GM18511 (cell line): ENCODE data around the gene FRMD4A.

Source experiments
- ATAC-seq: cut with Tn5 transposase; IDR thresholded peaks from one replicate; pipeline ENCODE4 v1.9.1; 2021; ENCODE audit warnings: mild to moderate bottlenecking, moderate library complexity; ENCODE audit not compliant: unreplicated experiment

The FRMD4A gene

GRCh38 chr10:14330388-14331061 lies at the start of gene FRMD4A:
Gene FRMD4A (minus strand): TSS chr10:14330924.
- ATAC-seq: no peak

GRCh38 chr10:14379556-14380280 lies 49.0 kb upstream of the FRMD4A start:
- ATAC-seq: no peak

- no peak for ATAC-seq
These were observed 47.8 kb upstream of the FRMD4A start for GRCh38 chr10:14378387-14378960.

- no peak for ATAC-seq
These were observed 47.0 kb upstream of the FRMD4A start for GRCh38 chr10:14377591-14378175.

- no peak for ATAC-seq
These were observed 44.2 kb upstream of the FRMD4A start for GRCh38 chr10:14374745-14375445.

- no peak for ATAC-seq
These were observed 41.9 kb upstream of the FRMD4A start for GRCh38 chr10:14372606-14373005.

- ATAC-seq: no peak
These were observed 40.9 kb upstream of the FRMD4A start for GRCh38 chr10:14371581-14371980.

- ATAC-seq: no peak
These were observed 40.2 kb upstream of the FRMD4A start for GRCh38 chr10:14370894-14371293.

- ATAC-seq: no peak
These were observed 39.2 kb upstream of the FRMD4A start for GRCh38 chr10:14369906-14370305.

GRCh38 chr10:14366760-14367159 lies 36.0 kb upstream of the FRMD4A start:
- no peak for ATAC-seq

- ATAC-seq: no peak
These were observed 34.5 kb upstream of the FRMD4A start for GRCh38 chr10:14365266-14365665.

GRCh38 chr10:14362104-14362503 lies 31.4 kb upstream of the FRMD4A start:
- no peak for ATAC-seq

GRCh38 chr10:14360961-14361360 lies 30.2 kb upstream of the FRMD4A start:
- no peak for ATAC-seq

- ATAC-seq: no peak
These were observed 29.8 kb upstream of the FRMD4A start for GRCh38 chr10:14360515-14360914.

GRCh38 chr10:14358886-14359573 lies 28.3 kb upstream of the FRMD4A start:
- no peak for ATAC-seq

GRCh38 chr10:14356921-14357320 lies 26.2 kb upstream of the FRMD4A start:
- no peak for ATAC-seq

- no peak for ATAC-seq
These were observed 25.0 kb upstream of the FRMD4A start for GRCh38 chr10:14355750-14356149.

GRCh38 chr10:14353291-14353913 lies 22.7 kb upstream of the FRMD4A start:
- no peak for ATAC-seq

GRCh38 chr10:14350006-14350405 lies 19.3 kb upstream of the FRMD4A start:
- ATAC-seq: no peak

- ATAC-seq: no peak
These were observed 18.4 kb upstream of the FRMD4A start for GRCh38 chr10:14349081-14349480.
